GM23338 (cell line): ENCODE measurements around the gene ZCCHC9. TPM values are rescaled to one million over a fixed set of nuclear protein-coding genes. Genes with fewer than 3 reads are reported as not detected.

ENCODE experiments used
- ATAC-seq: fragments of 200-7000 bp; cut with Tn5 transposase; 3 replicates; pipeline ENCODE4 v1.9.1; 2020
- DNase-seq: peaks from one replicate; pipeline ENCODE4 v3.0.0-alpha.2; 2015; ENCODE audit warnings: low spot score
- H2AFZ ChIP-seq: fragments of 200-600 bp; sonication (generic); 2 replicates; pipeline ENCODE4 v1.8.0; 2016; ENCODE audit warnings: antibody characterized with exemption, mild to moderate bottlenecking, moderate library complexity
- H3F3A ChIP-seq: fragments of 200-600 bp; sonication (generic); replicated peaks from 2 replicates; pipeline ENCODE4 v1.8.0; 2017; ENCODE audit warnings: antibody characterized with exemption, mixed run types, low read depth
- H3K27ac ChIP-seq: fragments of 200-600 bp; sonication (generic); 2 replicates; pipeline ENCODE4 v1.6.1; 2016; ENCODE audit warnings: low read depth
- H3K27me3 ChIP-seq: fragments of 200-600 bp; sonication (generic); 2 replicates; pipeline ENCODE4 v1.8.0; 2016; ENCODE audit warnings: mild to moderate bottlenecking, mixed run types, moderate library complexity; ENCODE audit not compliant: insufficient read depth
- H3K36me3 ChIP-seq: fragments of 200-600 bp; sonication (generic); 2 replicates; pipeline ENCODE4 v1.8.0; 2016; ENCODE audit warnings: mild to moderate bottlenecking; ENCODE audit not compliant: insufficient read depth
- H3K4me1 ChIP-seq: fragments of 200-600 bp; sonication (generic); 2 replicates; pipeline ENCODE4 v1.8.0; 2016; ENCODE audit warnings: mild to moderate bottlenecking, moderate library complexity; ENCODE audit not compliant: insufficient read depth
- H3K4me2 ChIP-seq: fragments of 200-600 bp; sonication (generic); 2 replicates; pipeline ENCODE4 v1.7.1; 2017; ENCODE audit warnings: mixed run types
- H3K4me3 ChIP-seq: fragments of 200-600 bp; sonication (generic); 2 replicates; pipeline ENCODE4 v1.6.1; 2016; ENCODE audit warnings: mixed run types
- H3K79me2 ChIP-seq: fragments of 200-600 bp; sonication (generic); replicated peaks from 2 replicates; pipeline ENCODE4 v1.8.0; 2017; ENCODE audit warnings: mild to moderate bottlenecking; ENCODE audit not compliant: insufficient read depth
- H3K9me2 ChIP-seq: fragments of 200-600 bp; sonication (generic); 2 replicates; pipeline ENCODE4 v1.8.0; 2017; ENCODE audit not compliant: insufficient read depth
- H4K20me1 ChIP-seq: fragments of 200-600 bp; sonication (generic); replicated peaks from 2 replicates; pipeline ENCODE4 v1.8.0; 2017; ENCODE audit warnings: mild to moderate bottlenecking; ENCODE audit not compliant: insufficient read depth
- H3K27ac Mint-ChIP-seq: 2 replicates; pipeline ENCODE4 v1.8.0; 2020; ENCODE audit warnings: inconsistent platforms, mild to moderate bottlenecking, moderate library complexity, mixed read lengths
- H3K27me3 Mint-ChIP-seq: 3 replicates; pipeline ENCODE4 v1.8.0; 2022; ENCODE audit warnings: low read depth, mild to moderate bottlenecking, moderate library complexity, mixed read lengths, inconsistent platforms; ENCODE audit not compliant: insufficient read depth, poor library complexity
- H3K36me3 Mint-ChIP-seq: 3 replicates; pipeline ENCODE4 v1.8.0; 2021; ENCODE audit warnings: low read depth, mild to moderate bottlenecking, inconsistent platforms, moderate library complexity, mixed read lengths
- H3K4me1 Mint-ChIP-seq: 3 replicates; pipeline ENCODE4 v1.8.0; 2020; ENCODE audit warnings: mild to moderate bottlenecking, inconsistent platforms, mixed read lengths
- H3K4me3 Mint-ChIP-seq: 3 replicates; pipeline ENCODE4 v1.8.0; 2021; ENCODE audit warnings: moderate library complexity, mild to moderate bottlenecking, inconsistent platforms, mixed read lengths
- H3K9me3 Mint-ChIP-seq: 3 replicates; pipeline ENCODE4 v1.8.0; 2020; ENCODE audit warnings: moderate library complexity, mild to moderate bottlenecking, inconsistent platforms, mixed read lengths
- ETS1 ChIP-seq: IDR thresholded peaks from 2 replicates; pipeline ENCODE4 v1.6.1; 2016; ENCODE audit warnings: antibody characterized with exemption
- REST ChIP-seq: IDR thresholded peaks from one replicate; pipeline ENCODE4 v1.6.1; 2018; ENCODE audit warnings: antibody characterized with exemption; ENCODE audit not compliant: unreplicated experiment
- ZNF331 ChIP-seq: fragments of 250-450 bp; sonication (Bioruptor Pico); IDR thresholded peaks from 2 replicates; pipeline ENCODE4 v1.5.0; 2020; ENCODE audit warnings: low read depth, mild to moderate bottlenecking, moderate library complexity
- ZNF462 ChIP-seq: fragments of 250-450 bp; sonication (Bioruptor Pico); IDR thresholded peaks from 2 replicates; pipeline ENCODE4 v1.5.0; 2020; ENCODE audit warnings: mild to moderate bottlenecking, moderate library complexity
- polyA plus RNA-seq: library from polyadenylated mRNA; unstranded; fragments of >200 nt; fragmentation: Nextera tagmentation; extraction: Ambion mirVana; gene quantifications from 2 replicates; pipeline ENCODE4 v1.2.1, GENCODE V29; 2016
- total RNA-seq: library from RNA; depleted of rRNA; stranded (reverse); fragments of >200 nt; shearing (Covaris generic); gene quantifications from 2 replicates; pipeline ENCODE4 v1.2.3, GENCODE V29; 2014

The ZCCHC9 gene
- total and polyA plus RNA-seq, 2 experiments from 2014 or later: 31.1 to 48.7 TPM

GRCh38 chr5:81253875-81254274 is 47.5 kb upstream of the ZCCHC9 start (continued):
- no peak for TF ChIP-seq ZNF462
- no peak for TF ChIP-seq ETS1
- TF ChIP-seq ZNF331 (CRISPR knock-in tag): no peak

GRCh38 chr5:81254886-81255559 is 46.4 kb upstream of the ZCCHC9 start:
- H3K4me3 ChIP-seq: no peak overlapping the region
- H3K9me2 ChIP-seq: no peaks in the 10 kb centered on the region
- H3K4me1 ChIP-seq: no peaks in the 10 kb centered on the region; the same call in 1 of the 2 replicates
- H3K4me1 Mint-ChIP-seq: peaks cover 22% of the 10 kb centered on the region
- H4K20me1 ChIP-seq: peaks cover 11% of the 10 kb centered on the region; the same call in 1 of the 2 replicates
- H3K9me3 Mint-ChIP-seq: 0 out of 3 replicates have a peak, but pooled peaks cover 3% of the 10 kb centered on the region
- H3K27ac ChIP-seq: no peak overlapping the region
- H3K36me3 Mint-ChIP-seq: peaks cover 18% of the 10 kb centered on the region; the same call in 2 of the 3 replicates
- ATAC-seq: peak; percentile 57; the same call in 2 of the 3 replicates
- TF ChIP-seq ZNF331 (CRISPR knock-in tag): no peak
- no peak for TF ChIP-seq REST
- no peaks in the 10 kb centered on the region for H3K36me3 ChIP-seq
- H2AFZ ChIP-seq: no peak overlapping the region
- H3F3A ChIP-seq: no peaks in the 10 kb centered on the region
- no peaks in the 10 kb centered on the region for H3K27me3 ChIP-seq
- H3K27ac Mint-ChIP-seq: no peak overlapping the region
- no peak overlapping the region for H3K4me2 ChIP-seq
- peaks cover 18% of the 10 kb centered on the region for H3K79me2 ChIP-seq
- no peak overlapping the region for H3K4me3 Mint-ChIP-seq
- H3K27me3 Mint-ChIP-seq: no peaks in the 10 kb centered on the region
- no peak for DNase-seq
